ENCODE measurements around the gene RAD18. TPM values are rescaled to one million over a fixed set of nuclear protein-coding genes. Genes with fewer than 3 reads are reported as not detected.

Gene RAD18
- total and polyA plus RNA-seq, 9 of the 15 experiments (the other 6 are each of a cell fraction or from before 2014, with no cell fraction given), result 19.2 to 49.4 (median 34.4) TPM

DNA sequence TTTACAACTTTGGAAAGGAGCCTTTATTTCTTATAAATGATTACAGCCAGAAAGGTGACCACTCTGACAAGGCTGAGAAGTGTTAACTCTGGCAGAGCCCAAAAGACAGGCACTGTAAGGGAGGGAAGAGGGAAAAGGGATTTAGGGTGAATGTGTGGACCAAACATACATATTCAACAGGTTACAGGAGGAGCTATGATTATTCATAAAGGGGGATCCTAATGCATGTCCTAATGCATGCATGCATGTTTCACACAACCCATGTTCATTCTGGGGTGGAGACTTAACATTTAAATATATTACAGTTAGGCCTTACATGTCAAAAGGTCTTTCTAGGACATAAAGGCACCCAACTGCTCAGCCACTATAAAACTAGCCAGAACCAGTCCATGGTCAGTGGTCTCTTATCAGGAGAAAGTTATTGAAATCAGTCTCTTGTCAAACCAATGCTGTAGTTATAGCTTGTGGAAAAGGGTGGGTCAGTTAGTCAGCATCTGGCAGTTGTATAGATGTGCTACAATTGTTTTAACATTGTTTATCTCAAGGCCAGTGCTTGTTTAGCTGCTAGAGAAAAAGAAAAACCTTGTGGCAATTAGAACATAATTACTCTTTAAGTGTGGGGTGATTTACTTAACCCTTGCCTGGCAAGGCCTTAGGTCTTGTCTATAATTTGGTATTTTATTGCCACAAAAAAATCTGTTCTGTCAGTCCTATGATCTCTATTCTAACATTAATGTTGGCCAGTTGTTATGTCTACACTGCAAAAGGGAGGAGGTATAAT, 77.5 kb downstream of the RAD18 start:
- Histone ChIP-seq H3K4me2 (ENCODE audit: insufficient read depth, low read length) (no peak overlapping the region), H3K4me1 (replicated peaks in 1 of 2; ENCODE audit: control insufficient read depth in 2 of 2, insufficient read depth in 2 of 2, low read length in 2 of 2) (peaks cover 0 to 5% of the 10 kb centered on the region in 2 experiments; a peak in 1 of 5 replicates), H3K9me1 (ENCODE audit: control insufficient read depth, insufficient read depth, low read length) (no peaks in the 10 kb centered on the region), H2AFZ (ENCODE audit: low read depth, low read length) (no peak overlapping the region), H3K9ac (ENCODE audit: insufficient read depth in 1 of 2, low read depth in 2 of 2, low read length in 2 of 2) (no peak overlapping the region), H3K27ac (ENCODE audit: extremely low read depth, low read depth, low read length) (no peak overlapping the region), H4K20me1 (replicated peaks; ENCODE audit: control insufficient read depth, insufficient read depth, low read length) (no peaks in the 10 kb centered on the region), H3K27me3 (ENCODE audit: control insufficient read depth in 2 of 2, insufficient read depth in 2 of 2, low read length in 2 of 2) (no peaks in the 10 kb centered on the region), H3K9me3 (replicated peaks; ENCODE audit: control insufficient read depth, insufficient read depth, low read depth, low read length) (no peaks in the 10 kb centered on the region), H3K79me2 (ENCODE audit: control insufficient read depth, insufficient read depth, low read length) (no peaks in the 10 kb centered on the region), H3K36me3 (ENCODE audit: control insufficient read depth, insufficient read depth, low read length) (peaks cover 88% of the 10 kb centered on the region), H3K4me3 (no peak overlapping the region)
- ATAC-seq (peak; percentile 23; the same call in 1 of the 3 replicates), DNase-seq (ENCODE audit: extremely low read depth in 1 of 4, low spot score in 3 of 4) (no peak), FAIRE-seq (no peak)
- CTCF ChIA-PET (ENCODE audit: low intra/inter-chr PET ratio), result no interaction called here
- BruUV-seq (replicated peaks), result no TSS peak
- in situ Hi-C loops (cut with MboI) (no loop called here), intact Hi-C loops (cut with micrococcal nuclease) (no loop called here)
- POLR2A ChIA-PET, result interaction anchor here (0.8 kb wide), 1 partner anchor 72 kb away, joined by 3 read pairs; no protein-coding TSS in a partner anchor
- TF ChIP-seq ZNF175 (CRISPR knock-in tag; IDR thresholded peaks at IDR 0.05; ENCODE audit: low read depth) (no peak), RUNX1 (IDR thresholded peaks at IDR 0.05; ENCODE audit: low read depth) (no peak), FOS (IDR thresholded peaks at IDR 0.05; ENCODE audit: extremely low read depth, insufficient read length) (no peak), NCOA1 (IDR thresholded peaks at IDR 0.05; ENCODE audit: low read depth) (no peak)
- TF ChIP-seq, protein P1, sequence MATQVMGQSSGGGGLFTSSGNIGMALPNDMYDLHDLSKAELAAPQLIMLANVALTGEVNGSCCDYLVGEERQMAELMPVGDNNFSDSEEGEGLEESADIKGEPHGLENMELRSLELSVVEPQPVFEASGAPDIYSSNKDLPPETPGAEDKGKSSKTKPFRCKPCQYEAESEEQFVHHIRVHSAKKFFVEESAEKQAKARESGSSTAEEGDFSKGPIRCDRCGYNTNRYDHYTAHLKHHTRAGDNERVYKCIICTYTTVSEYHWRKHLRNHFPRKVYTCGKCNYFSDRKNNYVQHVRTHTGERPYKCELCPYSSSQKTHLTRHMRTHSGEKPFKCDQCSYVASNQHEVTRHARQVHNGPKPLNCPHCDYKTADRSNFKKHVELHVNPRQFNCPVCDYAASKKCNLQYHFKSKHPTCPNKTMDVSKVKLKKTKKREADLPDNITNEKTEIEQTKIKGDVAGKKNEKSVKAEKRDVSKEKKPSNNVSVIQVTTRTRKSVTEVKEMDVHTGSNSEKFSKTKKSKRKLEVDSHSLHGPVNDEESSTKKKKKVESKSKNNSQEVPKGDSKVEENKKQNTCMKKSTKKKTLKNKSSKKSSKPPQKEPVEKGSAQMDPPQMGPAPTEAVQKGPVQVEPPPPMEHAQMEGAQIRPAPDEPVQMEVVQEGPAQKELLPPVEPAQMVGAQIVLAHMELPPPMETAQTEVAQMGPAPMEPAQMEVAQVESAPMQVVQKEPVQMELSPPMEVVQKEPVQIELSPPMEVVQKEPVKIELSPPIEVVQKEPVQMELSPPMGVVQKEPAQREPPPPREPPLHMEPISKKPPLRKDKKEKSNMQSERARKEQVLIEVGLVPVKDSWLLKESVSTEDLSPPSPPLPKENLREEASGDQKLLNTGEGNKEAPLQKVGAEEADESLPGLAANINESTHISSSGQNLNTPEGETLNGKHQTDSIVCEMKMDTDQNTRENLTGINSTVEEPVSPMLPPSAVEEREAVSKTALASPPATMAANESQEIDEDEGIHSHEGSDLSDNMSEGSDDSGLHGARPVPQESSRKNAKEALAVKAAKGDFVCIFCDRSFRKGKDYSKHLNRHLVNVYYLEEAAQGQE (IDR thresholded peaks at IDR 0.05; ENCODE audit: borderline replicate concordance), result peak; percentile 70
- TF ChIP-seq, protein P1 (CRISPR knock-in tag; IDR thresholded peaks at IDR 0.05; ENCODE audit: low read depth), result no peak
- TF ChIP-seq, protein P2, sequence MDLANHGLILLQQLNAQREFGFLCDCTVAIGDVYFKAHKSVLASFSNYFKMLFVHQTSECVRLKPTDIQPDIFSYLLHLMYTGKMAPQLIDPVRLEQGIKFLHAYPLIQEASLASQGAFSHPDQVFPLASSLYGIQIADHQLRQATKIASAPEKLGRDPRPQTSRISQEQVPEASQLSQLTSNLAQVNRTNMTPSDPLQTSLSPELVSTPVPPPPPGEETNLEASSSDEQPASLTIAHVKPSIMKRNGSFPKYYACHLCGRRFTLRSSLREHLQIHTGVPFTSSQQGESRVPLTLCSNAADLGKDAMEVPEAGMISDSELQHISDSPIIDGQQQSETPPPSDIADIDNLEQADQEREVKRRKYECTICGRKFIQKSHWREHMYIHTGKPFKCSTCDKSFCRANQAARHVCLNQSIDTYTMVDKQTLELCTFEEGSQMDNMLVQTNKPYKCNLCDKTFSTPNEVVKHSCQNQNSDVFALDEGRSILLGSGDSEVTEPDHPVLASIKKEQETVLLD (IDR thresholded peaks at IDR 0.05), result no peak
- TF ChIP-seq, protein P3, sequence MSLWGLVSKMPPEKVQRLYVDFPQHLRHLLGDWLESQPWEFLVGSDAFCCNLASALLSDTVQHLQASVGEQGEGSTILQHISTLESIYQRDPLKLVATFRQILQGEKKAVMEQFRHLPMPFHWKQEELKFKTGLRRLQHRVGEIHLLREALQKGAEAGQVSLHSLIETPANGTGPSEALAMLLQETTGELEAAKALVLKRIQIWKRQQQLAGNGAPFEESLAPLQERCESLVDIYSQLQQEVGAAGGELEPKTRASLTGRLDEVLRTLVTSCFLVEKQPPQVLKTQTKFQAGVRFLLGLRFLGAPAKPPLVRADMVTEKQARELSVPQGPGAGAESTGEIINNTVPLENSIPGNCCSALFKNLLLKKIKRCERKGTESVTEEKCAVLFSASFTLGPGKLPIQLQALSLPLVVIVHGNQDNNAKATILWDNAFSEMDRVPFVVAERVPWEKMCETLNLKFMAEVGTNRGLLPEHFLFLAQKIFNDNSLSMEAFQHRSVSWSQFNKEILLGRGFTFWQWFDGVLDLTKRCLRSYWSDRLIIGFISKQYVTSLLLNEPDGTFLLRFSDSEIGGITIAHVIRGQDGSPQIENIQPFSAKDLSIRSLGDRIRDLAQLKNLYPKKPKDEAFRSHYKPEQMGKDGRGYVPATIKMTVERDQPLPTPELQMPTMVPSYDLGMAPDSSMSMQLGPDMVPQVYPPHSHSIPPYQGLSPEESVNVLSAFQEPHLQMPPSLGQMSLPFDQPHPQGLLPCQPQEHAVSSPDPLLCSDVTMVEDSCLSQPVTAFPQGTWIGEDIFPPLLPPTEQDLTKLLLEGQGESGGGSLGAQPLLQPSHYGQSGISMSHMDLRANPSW (CRISPR knock-in tag; IDR thresholded peaks at IDR 0.05), result no peak
